ENCODE measurements around the gene ALDH1A3.

ALDH1A3 gene

DNA sequence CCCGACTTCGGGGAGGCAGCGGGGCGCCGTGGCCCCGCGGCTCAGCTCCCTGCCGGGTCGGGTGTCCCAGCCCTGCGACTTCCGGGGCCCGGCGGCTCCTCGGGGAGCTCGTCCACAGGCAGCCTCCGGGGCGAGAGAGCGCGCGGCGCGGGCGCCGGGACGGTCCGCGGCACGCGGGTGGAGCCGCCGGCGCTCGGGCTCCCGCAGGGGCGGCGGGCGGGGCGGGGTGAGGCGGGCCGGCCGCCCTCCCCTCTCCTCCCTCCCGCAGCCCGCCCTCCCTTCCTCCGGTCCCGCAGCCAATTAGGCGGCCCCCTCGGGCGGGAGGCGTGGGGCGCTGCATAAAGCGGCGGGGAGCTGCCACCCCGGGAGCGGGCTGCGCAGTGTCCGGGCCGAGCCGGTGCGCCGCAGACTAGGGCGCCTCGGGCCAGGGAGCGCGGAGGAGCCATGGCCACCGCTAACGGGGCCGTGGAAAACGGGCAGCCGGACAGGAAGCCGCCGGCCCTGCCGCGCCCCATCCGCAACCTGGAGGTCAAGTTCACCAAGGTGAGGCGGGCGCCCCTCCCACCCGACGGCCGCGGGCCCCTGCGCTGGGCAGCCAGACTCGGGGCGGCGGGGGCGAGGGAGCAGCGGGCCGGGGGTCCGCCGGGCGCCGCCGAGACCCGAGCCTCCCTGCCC is at the start of gene ALDH1A3:
Gene ALDH1A3, plus strand, starts transcription at position 368 of the 675 bp plus-strand sequence. Its CDS starts 77 bp downstream, at position 445.
- H3K27me3 ChIP-seq (ENCODE audit: control insufficient read depth, insufficient read depth, low read length): peaks cover 57% of the 10 kb centered on the region
- no peaks in the 10 kb centered on the region for H3K4me1 ChIP-seq (ENCODE audit: control insufficient read depth, insufficient read depth, low read length)
- no peaks in the 10 kb centered on the region for H3K9me3 ChIP-seq (ENCODE audit: control insufficient read depth, low read length)
- no peaks in the 10 kb centered on the region for H3K36me3 ChIP-seq (ENCODE audit: control insufficient read depth, insufficient read depth, low read length)
- no peak within 1 kb of the TSS for H3K4me3 ChIP-seq (ENCODE audit: low read length)
- H3K9ac ChIP-seq (ENCODE audit: low read length): no peak within 1 kb of the TSS

DNA sequence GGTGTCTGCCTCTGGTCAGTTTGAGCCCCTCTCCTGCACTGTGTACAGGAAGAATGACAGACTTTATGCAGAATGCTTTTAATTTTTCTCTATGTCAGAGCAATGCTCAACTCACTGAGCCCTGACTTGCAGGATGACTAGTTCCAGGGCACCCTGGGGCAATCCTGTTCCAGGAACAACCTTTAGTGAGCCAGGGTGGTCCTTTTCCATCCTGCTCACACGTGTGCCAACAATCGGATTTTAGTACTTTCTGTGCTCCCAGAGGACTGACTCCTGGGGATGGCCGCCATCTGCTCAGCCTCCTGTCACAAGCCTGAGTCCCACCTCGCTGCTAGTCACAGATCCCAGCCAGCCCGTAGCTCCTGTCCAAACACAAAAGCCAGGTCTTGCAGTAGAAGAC is 48.2 kb upstream of the ALDH1A3 start:
- no peaks in the 10 kb centered on the region for H3K27me3 ChIP-seq (ENCODE audit: control insufficient read depth, insufficient read depth, low read length)
- no peak overlapping the region for H3K9ac ChIP-seq (ENCODE audit: low read length)
- no peaks in the 10 kb centered on the region for H3K4me1 ChIP-seq (ENCODE audit: control insufficient read depth, insufficient read depth, low read length)
- H3K9me3 ChIP-seq (ENCODE audit: control insufficient read depth, low read length): no peaks in the 10 kb centered on the region
- no peaks in the 10 kb centered on the region for H3K36me3 ChIP-seq (ENCODE audit: control insufficient read depth, insufficient read depth, low read length)
- no peak overlapping the region for H3K4me3 ChIP-seq (ENCODE audit: low read length)

DNA sequence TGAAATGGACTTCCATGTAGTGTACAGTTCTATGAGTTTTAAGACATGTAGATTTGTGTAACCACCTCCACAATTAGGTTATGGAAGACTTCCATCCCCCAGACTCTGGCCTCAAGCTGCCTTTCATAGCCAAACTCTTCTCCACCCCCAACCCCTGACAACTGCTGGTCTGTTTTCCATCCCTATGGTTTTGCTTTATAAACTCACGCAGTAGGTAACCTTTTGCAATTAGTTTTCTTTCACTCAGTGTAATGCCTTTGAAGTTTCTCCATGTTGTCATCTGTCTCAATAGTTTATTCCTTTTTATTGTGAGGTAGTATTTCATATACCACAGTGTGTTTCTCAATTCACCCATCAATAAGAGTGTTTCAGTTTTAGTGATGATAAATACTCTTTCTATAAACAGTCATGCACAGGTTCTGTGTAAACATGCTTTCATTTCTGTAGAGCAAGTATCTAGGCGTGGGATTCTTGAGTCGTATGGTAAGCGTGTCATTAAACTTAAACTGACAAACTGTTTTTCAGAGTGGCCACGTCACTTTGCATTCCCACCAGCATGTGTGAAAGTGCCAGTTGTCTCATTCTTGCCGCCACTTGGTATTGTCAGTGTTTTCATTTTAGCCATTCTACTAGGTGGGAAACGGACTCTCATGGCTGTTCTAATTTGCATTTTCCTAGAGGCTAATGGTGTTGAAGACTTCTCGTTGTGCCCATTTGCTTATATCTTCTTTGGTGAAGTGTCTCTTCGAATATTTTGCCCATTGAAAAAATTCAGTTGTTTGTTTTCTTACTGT is 47.3 kb upstream of the ALDH1A3 start:
- H3K4me1 ChIP-seq (ENCODE audit: control insufficient read depth, insufficient read depth, low read length): no peaks in the 10 kb centered on the region
- no peaks in the 10 kb centered on the region for H3K9me3 ChIP-seq (ENCODE audit: control insufficient read depth, low read length)
- no peak overlapping the region for H3K9ac ChIP-seq (ENCODE audit: low read length)
- no peaks in the 10 kb centered on the region for H3K36me3 ChIP-seq (ENCODE audit: control insufficient read depth, insufficient read depth, low read length)
- H3K4me3 ChIP-seq (ENCODE audit: low read length): no peak overlapping the region
- H3K27me3 ChIP-seq (ENCODE audit: control insufficient read depth, insufficient read depth, low read length): no peaks in the 10 kb centered on the region

DNA sequence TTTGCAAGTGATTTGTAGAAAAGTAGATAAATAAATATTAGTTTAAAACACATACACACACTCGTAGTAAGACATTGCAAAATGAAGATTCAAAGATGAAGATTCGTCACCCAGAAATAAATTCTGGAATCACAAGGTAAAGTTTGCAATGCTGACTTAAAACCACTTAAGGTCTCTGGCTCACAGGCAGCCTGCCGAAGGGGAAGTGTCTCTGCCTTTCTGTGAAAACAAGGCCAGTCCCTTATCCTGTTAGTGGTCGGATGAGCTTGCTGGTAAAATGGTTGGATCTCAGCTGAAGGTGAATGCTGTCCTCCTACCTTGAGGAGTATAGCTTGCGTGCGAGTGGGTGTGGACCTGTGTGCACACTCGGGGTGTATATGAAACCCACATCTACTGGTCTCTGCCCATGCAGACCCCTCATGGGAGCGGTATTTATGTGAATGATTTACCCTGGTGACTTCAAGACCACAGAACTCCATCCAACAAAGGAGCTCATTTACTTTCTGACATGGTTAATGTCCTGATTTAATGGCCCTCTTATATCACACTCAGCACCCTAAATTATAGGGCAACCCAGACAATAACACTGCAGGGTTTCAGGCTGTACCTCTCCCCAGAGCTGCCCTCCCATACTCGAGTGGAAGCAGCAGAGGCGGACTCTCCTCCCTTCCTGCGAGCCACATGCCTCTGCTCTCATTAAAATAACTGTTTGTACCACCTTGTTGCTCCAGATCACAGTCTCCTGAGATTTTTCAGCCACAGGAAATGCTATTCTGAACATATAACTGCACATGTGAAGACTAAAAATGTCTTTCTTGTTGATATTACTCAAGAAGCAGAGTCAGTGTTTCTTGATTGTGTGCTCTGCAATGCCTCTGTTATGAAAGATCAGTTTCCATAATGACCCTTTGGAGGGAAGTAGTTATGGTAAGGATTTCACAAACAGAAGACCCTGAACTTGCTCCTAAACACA is 45.9 kb upstream of the ALDH1A3 start:
- Histone ChIP-seq H3K9me3 (ENCODE audit: control insufficient read depth, low read length) (no peaks in the 10 kb centered on the region), H3K27me3 (ENCODE audit: control insufficient read depth, insufficient read depth, low read length) (no peaks in the 10 kb centered on the region), H3K4me1 (ENCODE audit: control insufficient read depth, insufficient read depth, low read length) (no peaks in the 10 kb centered on the region), H3K9ac (ENCODE audit: low read length) (no peak overlapping the region), H3K4me3 (ENCODE audit: low read length) (no peak overlapping the region), H3K36me3 (ENCODE audit: control insufficient read depth, insufficient read depth, low read length) (no peaks in the 10 kb centered on the region)

DNA sequence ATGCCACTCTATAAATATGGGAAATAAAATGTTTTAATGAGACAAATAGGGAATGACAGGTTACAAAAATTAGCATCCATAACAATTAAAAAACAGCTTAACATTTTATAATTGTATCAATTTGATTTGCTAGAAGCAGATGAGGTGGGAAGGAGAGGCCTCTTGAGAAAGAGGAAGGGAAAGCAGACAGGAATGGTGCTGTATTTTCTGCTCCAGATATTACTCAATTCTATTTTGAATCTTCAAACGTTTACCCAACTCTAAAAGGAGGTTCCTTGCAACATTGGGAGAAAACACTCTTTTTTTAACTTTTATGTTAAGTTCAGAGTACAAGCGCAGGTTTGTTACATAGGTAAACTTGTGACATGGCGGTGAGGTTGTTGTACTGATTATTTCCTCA is 44.9 kb upstream of the ALDH1A3 start:
- no peak overlapping the region for H3K4me3 ChIP-seq (ENCODE audit: low read length)
- H3K36me3 ChIP-seq (ENCODE audit: control insufficient read depth, insufficient read depth, low read length): no peaks in the 10 kb centered on the region
- H3K9ac ChIP-seq (ENCODE audit: low read length): no peak overlapping the region
- H3K4me1 ChIP-seq (ENCODE audit: control insufficient read depth, insufficient read depth, low read length): no peaks in the 10 kb centered on the region
- no peaks in the 10 kb centered on the region for H3K27me3 ChIP-seq (ENCODE audit: control insufficient read depth, insufficient read depth, low read length)
- no peaks in the 10 kb centered on the region for H3K9me3 ChIP-seq (ENCODE audit: control insufficient read depth, low read length)

DNA sequence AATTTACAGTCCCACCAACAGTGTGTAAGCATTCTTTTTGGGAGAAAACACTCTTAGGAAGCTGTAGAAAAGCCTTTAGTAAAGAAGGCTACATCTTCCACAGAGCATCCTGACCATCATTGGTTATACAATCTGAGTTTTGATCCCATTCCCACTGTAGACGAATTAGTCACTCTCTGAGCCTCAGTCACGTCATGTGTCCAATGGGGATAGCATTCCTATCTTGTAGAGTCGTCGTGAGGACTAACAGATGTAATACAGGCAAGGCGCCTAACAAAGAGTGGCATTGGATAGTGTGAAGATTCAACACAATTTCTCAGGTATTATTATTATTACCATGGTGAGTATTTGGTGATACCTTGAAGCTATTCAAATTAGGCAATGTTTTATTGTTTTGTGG is 44.0 kb upstream of the ALDH1A3 start:
- Histone ChIP-seq H3K27me3 (ENCODE audit: control insufficient read depth, insufficient read depth, low read length) (no peaks in the 10 kb centered on the region), H3K36me3 (ENCODE audit: control insufficient read depth, insufficient read depth, low read length) (no peaks in the 10 kb centered on the region), H3K4me3 (ENCODE audit: low read length) (no peak overlapping the region), H3K4me1 (ENCODE audit: control insufficient read depth, insufficient read depth, low read length) (no peaks in the 10 kb centered on the region), H3K9ac (ENCODE audit: low read length) (no peak overlapping the region), H3K9me3 (ENCODE audit: control insufficient read depth, low read length) (no peaks in the 10 kb centered on the region)

DNA sequence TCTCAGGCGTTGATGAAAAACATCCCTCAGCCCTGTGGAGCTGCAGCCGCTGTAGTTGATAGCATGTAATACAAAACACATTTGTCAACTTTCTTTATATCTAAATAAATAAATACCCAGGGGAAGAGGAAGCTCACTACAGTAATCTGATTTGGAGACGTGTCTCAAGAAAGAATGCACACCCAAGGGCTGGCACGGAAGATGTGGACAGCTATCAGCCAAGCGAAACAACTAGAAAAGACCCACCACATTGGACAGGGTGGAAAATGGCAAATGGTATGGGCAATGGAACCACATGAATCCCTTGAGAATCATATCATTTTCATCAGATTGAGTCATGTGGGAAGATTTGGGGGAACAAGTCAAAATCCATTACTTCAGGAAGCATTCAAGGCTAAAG is 43.1 kb upstream of the ALDH1A3 start:
- H3K4me1 ChIP-seq (ENCODE audit: control insufficient read depth, insufficient read depth, low read length): no peaks in the 10 kb centered on the region
- H3K36me3 ChIP-seq (ENCODE audit: control insufficient read depth, insufficient read depth, low read length): no peaks in the 10 kb centered on the region
- no peaks in the 10 kb centered on the region for H3K9me3 ChIP-seq (ENCODE audit: control insufficient read depth, low read length)
- H3K9ac ChIP-seq (ENCODE audit: low read length): no peak overlapping the region
- no peaks in the 10 kb centered on the region for H3K27me3 ChIP-seq (ENCODE audit: control insufficient read depth, insufficient read depth, low read length)
- H3K4me3 ChIP-seq (ENCODE audit: low read length): no peak overlapping the region

DNA sequence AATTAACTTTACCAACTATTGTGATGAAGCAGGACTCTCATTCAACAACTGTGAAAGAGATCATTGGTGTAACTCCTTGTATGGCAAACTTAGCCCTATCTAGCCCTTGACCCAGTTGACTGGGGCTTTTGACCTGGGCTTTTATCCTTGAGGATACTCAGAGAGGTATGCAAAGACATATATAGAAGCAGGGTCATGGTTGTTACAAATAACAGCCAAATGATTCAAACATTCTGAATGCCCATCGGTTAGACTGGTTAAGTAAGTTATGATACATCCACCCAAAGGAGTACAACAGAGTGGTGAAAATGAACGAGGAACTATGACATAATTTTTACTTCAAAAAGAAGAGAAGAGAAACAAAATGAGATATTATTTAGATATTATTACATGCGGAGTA is 38.2 kb upstream of the ALDH1A3 start:
- H3K4me1 ChIP-seq (ENCODE audit: control insufficient read depth, insufficient read depth, low read length): no peaks in the 10 kb centered on the region
- H3K36me3 ChIP-seq (ENCODE audit: control insufficient read depth, insufficient read depth, low read length): no peaks in the 10 kb centered on the region
- no peak overlapping the region for H3K4me3 ChIP-seq (ENCODE audit: low read length)
- no peaks in the 10 kb centered on the region for H3K9me3 ChIP-seq (ENCODE audit: control insufficient read depth, low read length)
- H3K27me3 ChIP-seq (ENCODE audit: control insufficient read depth, insufficient read depth, low read length): no peaks in the 10 kb centered on the region
- H3K9ac ChIP-seq (ENCODE audit: low read length): no peak overlapping the region

DNA sequence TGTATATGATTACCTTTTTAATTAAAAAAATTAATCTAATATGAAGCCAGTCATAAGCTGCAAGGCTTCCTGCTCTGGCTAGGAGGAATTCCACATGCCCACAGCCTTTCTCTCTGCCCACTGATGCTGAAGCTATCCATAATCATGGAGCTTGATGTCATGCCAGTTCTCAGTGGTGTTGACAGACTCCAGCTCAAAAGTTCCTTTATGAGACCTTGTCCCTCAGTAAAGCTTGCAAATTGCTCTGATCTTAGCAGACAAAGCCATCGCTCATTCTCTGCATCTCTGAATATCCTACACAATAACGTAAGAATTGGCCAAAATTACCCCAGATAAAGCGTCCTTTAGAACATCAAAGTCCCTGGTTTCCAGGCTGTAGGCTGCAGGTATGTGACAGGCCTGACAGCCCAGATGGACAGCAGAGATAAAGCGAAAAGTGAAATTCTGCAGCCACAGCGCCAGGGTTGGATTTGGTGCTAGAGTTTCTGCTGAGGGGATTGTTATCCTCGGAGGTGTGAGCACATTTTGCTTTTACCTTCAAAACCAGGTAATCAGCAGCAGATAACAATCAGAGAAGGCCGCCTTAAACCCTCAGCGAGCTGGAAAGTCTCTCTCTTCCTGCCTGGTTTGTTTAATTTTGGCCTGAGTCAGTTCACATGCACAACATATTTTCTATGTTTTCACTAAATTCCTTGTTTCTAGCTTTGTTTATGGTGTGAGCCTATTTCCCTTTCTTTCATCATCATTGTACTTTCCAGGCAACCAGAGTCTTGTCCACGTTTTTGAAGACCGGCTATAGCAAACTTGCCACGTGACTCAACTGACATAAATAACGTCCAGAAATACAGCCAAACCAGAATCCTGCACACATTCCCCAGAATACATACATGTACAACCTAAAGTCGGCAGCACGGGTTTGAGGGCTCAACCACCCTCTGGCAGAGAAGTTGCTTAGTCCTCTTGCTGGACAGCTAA is 36.6 kb upstream of the ALDH1A3 start:
- Histone ChIP-seq H3K9ac (ENCODE audit: low read length) (no peak overlapping the region), H3K36me3 (ENCODE audit: control insufficient read depth, insufficient read depth, low read length) (no peaks in the 10 kb centered on the region), H3K27me3 (ENCODE audit: control insufficient read depth, insufficient read depth, low read length) (no peaks in the 10 kb centered on the region), H3K4me3 (ENCODE audit: low read length) (no peak overlapping the region), H3K4me1 (ENCODE audit: control insufficient read depth, insufficient read depth, low read length) (no peaks in the 10 kb centered on the region), H3K9me3 (ENCODE audit: control insufficient read depth, low read length) (no peaks in the 10 kb centered on the region)

DNA sequence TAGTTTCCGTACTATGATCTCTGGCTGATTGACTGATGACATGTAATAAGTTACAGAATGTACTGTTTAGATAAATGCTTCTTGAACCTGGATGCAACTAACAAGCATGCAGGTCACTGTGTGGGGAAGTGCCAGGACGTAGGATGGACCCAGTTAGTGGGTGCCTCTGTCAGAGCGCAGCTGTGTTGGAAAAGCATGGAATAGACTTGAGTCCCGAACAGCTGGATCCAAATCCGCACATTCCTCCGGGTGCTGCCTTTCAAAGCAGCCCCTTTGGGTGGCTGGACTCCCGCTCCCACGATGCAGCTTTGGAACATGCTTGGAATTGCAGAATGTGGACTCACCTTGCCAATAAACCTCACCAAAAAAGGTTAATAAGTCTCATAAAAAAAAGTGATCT is 35.5 kb upstream of the ALDH1A3 start:
- Histone ChIP-seq H3K4me3 (ENCODE audit: low read length) (no peak overlapping the region), H3K9me3 (ENCODE audit: control insufficient read depth, low read length) (no peaks in the 10 kb centered on the region), H3K4me1 (ENCODE audit: control insufficient read depth, insufficient read depth, low read length) (no peaks in the 10 kb centered on the region), H3K27me3 (ENCODE audit: control insufficient read depth, insufficient read depth, low read length) (no peaks in the 10 kb centered on the region), H3K36me3 (ENCODE audit: control insufficient read depth, insufficient read depth, low read length) (no peaks in the 10 kb centered on the region), H3K9ac (ENCODE audit: low read length) (no peak overlapping the region)

DNA sequence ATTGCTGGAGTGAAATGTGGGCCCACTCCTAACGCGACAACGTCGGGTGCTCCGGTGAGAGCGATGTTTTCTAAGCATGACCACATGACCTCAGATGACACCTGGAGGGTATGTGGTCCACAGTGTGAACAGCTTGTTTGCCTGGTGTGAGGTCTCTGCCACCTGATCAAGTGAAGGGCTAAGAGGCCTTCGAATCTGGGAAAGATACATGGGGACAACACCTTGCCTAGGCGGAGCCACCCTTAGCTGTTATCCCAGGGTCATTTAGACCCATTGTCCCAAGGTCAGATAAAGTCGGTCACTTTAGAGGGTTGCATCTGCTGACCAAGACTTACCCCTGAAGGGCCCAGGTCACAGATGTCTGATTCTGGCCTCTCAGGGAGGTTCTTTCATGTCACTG is 34.9 kb upstream of the ALDH1A3 start:
- H3K4me1 ChIP-seq (ENCODE audit: control insufficient read depth, insufficient read depth, low read length): peaks cover 5% of the 10 kb centered on the region
- no peaks in the 10 kb centered on the region for H3K27me3 ChIP-seq (ENCODE audit: control insufficient read depth, insufficient read depth, low read length)
- no peak overlapping the region for H3K9ac ChIP-seq (ENCODE audit: low read length)
- no peaks in the 10 kb centered on the region for H3K36me3 ChIP-seq (ENCODE audit: control insufficient read depth, insufficient read depth, low read length)
- no peaks in the 10 kb centered on the region for H3K9me3 ChIP-seq (ENCODE audit: control insufficient read depth, low read length)
- no peak overlapping the region for H3K4me3 ChIP-seq (ENCODE audit: low read length)

Measured in mucosa of stomach (tissue), 1 donor.